ENCODE data around the gene ZC3H12A.

DNA sequence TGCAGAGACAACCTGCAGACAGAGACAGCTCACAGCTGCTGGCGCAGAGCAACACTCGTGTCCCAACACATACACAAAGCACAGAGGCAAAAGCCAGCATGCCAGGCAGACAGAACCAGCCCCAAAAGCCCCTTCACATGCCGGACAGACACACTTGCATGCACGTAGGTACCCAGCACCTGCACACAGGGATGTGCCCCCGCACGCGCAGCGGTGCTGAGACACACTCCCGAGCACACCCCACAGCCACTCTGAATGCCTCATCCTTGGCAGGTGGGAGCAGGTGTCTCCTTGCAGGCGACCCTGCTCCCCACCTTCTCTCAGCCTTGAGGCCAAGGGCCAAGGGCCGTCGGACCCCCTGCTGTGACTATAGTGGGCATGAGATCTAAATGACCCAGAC, 41.2 kb upstream of the ZC3H12A start:
- TF ChIP-seq, protein P1, sequence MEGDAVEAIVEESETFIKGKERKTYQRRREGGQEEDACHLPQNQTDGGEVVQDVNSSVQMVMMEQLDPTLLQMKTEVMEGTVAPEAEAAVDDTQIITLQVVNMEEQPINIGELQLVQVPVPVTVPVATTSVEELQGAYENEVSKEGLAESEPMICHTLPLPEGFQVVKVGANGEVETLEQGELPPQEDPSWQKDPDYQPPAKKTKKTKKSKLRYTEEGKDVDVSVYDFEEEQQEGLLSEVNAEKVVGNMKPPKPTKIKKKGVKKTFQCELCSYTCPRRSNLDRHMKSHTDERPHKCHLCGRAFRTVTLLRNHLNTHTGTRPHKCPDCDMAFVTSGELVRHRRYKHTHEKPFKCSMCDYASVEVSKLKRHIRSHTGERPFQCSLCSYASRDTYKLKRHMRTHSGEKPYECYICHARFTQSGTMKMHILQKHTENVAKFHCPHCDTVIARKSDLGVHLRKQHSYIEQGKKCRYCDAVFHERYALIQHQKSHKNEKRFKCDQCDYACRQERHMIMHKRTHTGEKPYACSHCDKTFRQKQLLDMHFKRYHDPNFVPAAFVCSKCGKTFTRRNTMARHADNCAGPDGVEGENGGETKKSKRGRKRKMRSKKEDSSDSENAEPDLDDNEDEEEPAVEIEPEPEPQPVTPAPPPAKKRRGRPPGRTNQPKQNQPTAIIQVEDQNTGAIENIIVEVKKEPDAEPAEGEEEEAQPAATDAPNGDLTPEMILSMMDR (IDR thresholded peaks at IDR 0.05; ENCODE audit: control extremely low read depth in 1 of 3, insufficient read depth in 1 of 3, low read depth in 1 of 3, low read length in 3 of 3) = no peak
- TF ChIP-seq MAFK (IDR thresholded peaks at IDR 0.05; ENCODE audit: low read depth, low read length) = no peak
- no peak for TF ChIP-seq EP300 (IDR thresholded peaks at IDR 0.05; ENCODE audit: borderline replicate concordance in 1 of 2, low read depth in 2 of 2, low read length in 2 of 2)
- no peak for TF ChIP-seq SP1 (IDR thresholded peaks at IDR 0.05; ENCODE audit: low read depth, low read length)
- TF ChIP-seq POLR2AphosphoS5 (IDR thresholded peaks at IDR 0.05; ENCODE audit: low read depth, low read length) = no peak
- TF ChIP-seq POLR2A (IDR thresholded peaks at IDR 0.05; ENCODE audit: control extremely low read depth in 1 of 2, low read depth in 2 of 2, low read length in 2 of 2) = no peak
- TF ChIP-seq YY1 (IDR thresholded peaks at IDR 0.05; ENCODE audit: low read depth, low read length) = no peak
- TF ChIP-seq SIN3A (conservative IDR thresholded peaks at IDR 0.05 in 1 of 2, IDR thresholded peaks at IDR 0.05 in 1 of 2; ENCODE audit: low read depth in 1 of 2, low read length in 2 of 2) = no peak
- TF ChIP-seq EZH2 (IDR thresholded peaks at IDR 0.05; ENCODE audit: low read depth, low read length, severe bottlenecking) = no peak
- no peak for TF ChIP-seq FOSL1 (IDR thresholded peaks at IDR 0.05; ENCODE audit: insufficient read depth, low read depth, low read length)

All from H1 (cell line).